Nephron progenitor cell (in vitro differentiated cells): ENCODE measurements around the gene ANKRD44.

ENCODE experiments used
- DNase-seq: peaks from one replicate; pipeline ENCODE4 v3.0.0; 2021
- H3K27ac Mint-ChIP-seq: 2 replicates; pipeline ENCODE4 v1.8.0; 2021; ENCODE audit warnings: mild to moderate bottlenecking, moderate library complexity, mixed read lengths
- H3K27me3 Mint-ChIP-seq: 2 replicates; pipeline ENCODE4 v1.8.0; 2021; ENCODE audit warnings: mild to moderate bottlenecking, low read depth, mixed read lengths; ENCODE audit not compliant: poor library complexity
- H3K36me3 Mint-ChIP-seq: 2 replicates; pipeline ENCODE4 v1.8.0; 2021; ENCODE audit warnings: low read depth, mixed read lengths
- H3K4me1 Mint-ChIP-seq: 2 replicates; pipeline ENCODE4 v1.8.0; 2021; ENCODE audit warnings: mixed read lengths
- H3K4me3 Mint-ChIP-seq: 2 replicates; pipeline ENCODE4 v1.8.0; 2021; ENCODE audit warnings: mild to moderate bottlenecking, moderate library complexity, mixed read lengths
- H3K9me3 Mint-ChIP-seq: 2 replicates; pipeline ENCODE4 v1.8.0; 2021; ENCODE audit warnings: mild to moderate bottlenecking, moderate library complexity, mixed read lengths
- CTCF ChIP-seq: fragments of 200-600 bp; sonication (generic); IDR thresholded peaks from 2 replicates; pipeline ENCODE4 v1.5.0; 2021; ENCODE audit warnings: antibody characterized with exemption

The ANKRD44 gene

DNA sequence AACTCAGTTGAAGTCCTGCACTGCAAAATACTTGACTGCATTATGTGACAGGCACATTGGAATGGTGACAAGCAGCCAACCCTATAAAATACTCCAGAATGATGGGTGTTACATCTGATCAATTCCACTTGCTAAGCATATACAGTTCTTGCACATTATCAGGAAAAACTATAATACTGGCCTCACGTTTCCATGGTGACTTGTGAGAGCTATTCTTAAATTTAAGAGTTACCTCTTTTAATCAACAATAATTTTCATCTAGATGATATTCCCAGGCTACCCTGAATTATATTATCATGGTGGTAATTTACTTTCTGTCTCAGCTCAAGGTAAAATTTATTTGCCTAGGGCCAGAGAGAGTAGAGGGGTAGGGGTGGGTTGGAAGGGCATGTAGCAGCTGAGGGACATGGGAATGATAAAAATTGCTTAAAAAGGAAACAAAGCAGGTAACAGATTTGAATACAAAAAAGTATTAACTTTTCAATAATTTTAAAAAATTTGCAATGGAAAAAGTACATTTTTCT lies 251.7 kb downstream of the ANKRD44 start:
- Mint-ChIP-seq H3K4me3 (no peak overlapping the region), H3K27ac (no peak overlapping the region), H3K9me3 (peaks cover 46% of the 10 kb centered on the region), H3K36me3 (no peaks in the 10 kb centered on the region), H3K27me3 (peaks cover 2% of the 10 kb centered on the region), H3K4me1 (no peaks in the 10 kb centered on the region)
- TF ChIP-seq CTCF = no peak
- DNase-seq = no peak

- DNase-seq = no peak
- H3K4me1 Mint-ChIP-seq = no peaks in the 10 kb centered on the region
- peaks cover under 1% of the 10 kb centered on the region for H3K27me3 Mint-ChIP-seq
- TF ChIP-seq CTCF = no peak
- no peaks in the 10 kb centered on the region for H3K36me3 Mint-ChIP-seq
- peaks cover 40% of the 10 kb centered on the region for H3K9me3 Mint-ChIP-seq
- H3K27ac Mint-ChIP-seq = no peak overlapping the region
- no peak overlapping the region for H3K4me3 Mint-ChIP-seq
Measured at GRCh38 chr2:197057959-197058358, 252.6 kb downstream of the ANKRD44 start.

DNA sequence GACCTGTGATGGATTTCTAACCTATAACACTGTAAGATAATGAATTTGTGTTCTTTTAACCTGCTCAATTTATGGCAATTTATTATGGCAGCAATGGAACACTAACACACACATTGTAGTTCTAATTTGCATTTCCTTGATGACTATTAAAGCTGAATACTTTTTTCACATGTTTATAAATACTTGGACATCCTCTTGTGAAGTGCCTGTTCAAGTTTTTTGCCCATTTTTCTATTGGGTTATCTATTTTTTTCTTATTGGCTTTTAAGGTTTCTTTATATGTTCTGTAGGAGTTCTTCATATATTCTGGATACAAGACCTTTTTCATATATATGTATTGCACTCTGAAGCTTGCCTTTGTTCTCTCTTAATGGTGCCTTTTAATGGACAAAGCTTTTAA lies 255.5 kb downstream of the ANKRD44 start:
- Mint-ChIP-seq H3K9me3 (peaks cover 27% of the 10 kb centered on the region), H3K4me1 (no peaks in the 10 kb centered on the region), H3K27me3 (no peaks in the 10 kb centered on the region), H3K36me3 (no peaks in the 10 kb centered on the region), H3K4me3 (no peak overlapping the region), H3K27ac (no peak overlapping the region)
- TF ChIP-seq CTCF = no peak
- no peak for DNase-seq

GRCh38 chr2:197054437-197054836 lies 256.1 kb downstream of the ANKRD44 start:
- Mint-ChIP-seq H3K36me3 (no peaks in the 10 kb centered on the region), H3K9me3 (peaks cover 27% of the 10 kb centered on the region), H3K4me3 (no peak overlapping the region), H3K4me1 (no peaks in the 10 kb centered on the region), H3K27me3 (no peaks in the 10 kb centered on the region), H3K27ac (no peak overlapping the region)
- DNase-seq = no peak
- no peak for TF ChIP-seq CTCF

DNA sequence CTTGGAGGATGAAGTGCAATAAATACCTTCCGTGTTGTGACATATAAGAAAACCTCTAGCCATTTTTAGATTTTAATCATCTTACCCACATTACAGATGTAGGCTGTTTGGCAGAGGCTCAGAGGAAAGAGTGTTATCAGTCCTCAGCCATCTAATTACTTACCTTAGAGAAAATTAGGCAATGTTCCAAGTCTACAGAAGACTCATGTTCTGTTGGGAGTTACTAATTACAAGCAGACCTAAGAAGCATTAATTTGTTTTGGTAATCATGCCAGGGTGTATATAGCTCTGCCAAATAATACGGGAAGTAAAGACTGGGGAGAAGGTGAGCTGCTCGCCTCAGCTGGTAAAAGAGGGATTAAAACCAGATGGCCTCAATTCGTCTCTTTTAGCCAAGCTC lies 258.2 kb downstream of the ANKRD44 start:
- no peak for DNase-seq

More for the DNA sequence above, 258.2 kb downstream of the ANKRD44 start:
- Mint-ChIP-seq H3K27ac (no peak overlapping the region), H3K4me1 (no peaks in the 10 kb centered on the region), H3K36me3 (no peaks in the 10 kb centered on the region), H3K4me3 (no peak overlapping the region), H3K9me3 (peaks cover 27% of the 10 kb centered on the region), H3K27me3 (no peaks in the 10 kb centered on the region)
- no peak for TF ChIP-seq CTCF
